Caco-2 (cell line): ENCODE measurements around the gene DDX5. TPM values are rescaled to one million over a fixed set of nuclear protein-coding genes. Genes with fewer than 3 reads are reported as not detected.

Experiments
- BruUV-seq: library from RNA; stranded (reverse); fragments of 400-500 nt; replicated peaks from 2 replicates; lab custom pipeline; 2021; lab: Mats Ljungman, UMichigan
- CTCF ChIA-PET: fragments of 300-600 bp; sonication (Branson Sonifier 250); formaldehyde crosslinking; loops from one replicate; lab custom pipeline; 2022; ENCODE audit warnings: antibody characterized with exemption; lab: Charles Lee
- POLR2A ChIA-PET: fragments of 300-600 bp; sonication (Branson Sonifier 250); formaldehyde crosslinking; loops from one replicate; lab custom pipeline; 2022; ENCODE audit warnings: antibody characterized with exemption; lab: Charles Lee
- DNase-seq, 2 experiments: peaks; one replicate each; pipeline versions ENCODE4 v3.0.0 to v3.0.0-alpha.2; 2020 to 2022
- H3K27me3 ChIP-seq: replicated peaks from 2 replicates; pipeline ENCODE4 v1.6.0; 2011; ENCODE audit warnings: low read length; ENCODE audit not compliant: control insufficient read depth, insufficient read depth
- H3K36me3 ChIP-seq: 2 replicates; pipeline ENCODE4 v1.5.1; 2011; ENCODE audit warnings: low read length; ENCODE audit not compliant: control insufficient read depth, insufficient read depth
- H3K4me1 ChIP-seq: fragments of 250-450 bp; sonication (Bioruptor Pico); 2 replicates; pipeline ENCODE4 v1.5.1; 2020; ENCODE audit warnings: mild to moderate bottlenecking
- H3K4me3 ChIP-seq: 2 replicates; pipeline ENCODE4 v1.5.1; 2011; ENCODE audit warnings: low read depth, mild to moderate bottlenecking, control low read depth, low read length
- H3K9me3 ChIP-seq: fragments of 250-450 bp; sonication (Bioruptor Pico); 2 replicates; pipeline ENCODE4 v1.5.1; 2020; ENCODE audit warnings: mild to moderate bottlenecking, moderate library complexity
- H3K27ac Mint-ChIP-seq: one replicate; pipeline ENCODE4 v1.8.0; 2022; ENCODE audit warnings: mixed read lengths; ENCODE audit not compliant: unreplicated experiment
- H3K27me3 Mint-ChIP-seq: one replicate; pipeline ENCODE4 v1.8.0; 2022; ENCODE audit warnings: mixed read lengths; ENCODE audit not compliant: insufficient read depth, unreplicated experiment
- H3K36me3 Mint-ChIP-seq: one replicate; pipeline ENCODE4 v1.8.0; 2022; ENCODE audit warnings: mild to moderate bottlenecking, mixed read lengths; ENCODE audit not compliant: insufficient read depth, unreplicated experiment
- H3K4me1 Mint-ChIP-seq: one replicate; pipeline ENCODE4 v1.8.0; 2022; ENCODE audit warnings: low read depth, mixed read lengths; ENCODE audit not compliant: unreplicated experiment
- H3K4me3 Mint-ChIP-seq: one replicate; pipeline ENCODE4 v1.8.0; 2022; ENCODE audit warnings: mild to moderate bottlenecking, moderate library complexity, mixed read lengths; ENCODE audit not compliant: unreplicated experiment
- H3K9me3 Mint-ChIP-seq: one replicate; pipeline ENCODE4 v1.8.0; 2022; ENCODE audit warnings: mixed read lengths; ENCODE audit not compliant: unreplicated experiment
- CTCF ChIP-seq, 2 experiments: fragments of 200-600 bp in 1 of 2; IDR thresholded peaks; 1 replicate in 1 of 2; 2 replicates in 1 of 2; pipeline versions ENCODE4 v1.5.1 to v1.8.0; 2011 to 2022; ENCODE audit warnings: antibody characterized with exemption in 1 of 2, control low read depth in 1 of 2, inconsistent platforms in 1 of 2, low read depth in 1 of 2, low read length in 1 of 2, mild to moderate bottlenecking in 1 of 2, moderate library complexity in 1 of 2; ENCODE audit not compliant: insufficient read depth in 1 of 2, severe bottlenecking in 1 of 2, unreplicated experiment in 1 of 2
- intact Hi-C: fragments of 100-400 bp; cut with micrococcal nuclease; formaldehyde crosslinking; loops from one replicate; pipeline ENCODE4 v1.10.0; 2022; ENCODE audit not compliant: unreplicated experiment
- total RNA-seq: library from RNA; stranded (reverse); gene quantifications from 2 replicates; pipeline ENCODE4 v1.2.3, GENCODE V29; 2022

DDX5 gene
- total RNA-seq, 1 experiment from 2014 or later = 648 TPM

GRCh38 chr17:64520359-64520758, 14.3 kb upstream of the DDX5 start:
- intact Hi-C loops = no loop called here
- CTCF ChIA-PET = no interaction called here
- DNase-seq = no peak
- Mint-ChIP-seq H3K9me3 (no peaks in the 10 kb centered on the region), H3K4me1 (no peaks in the 10 kb centered on the region), H3K4me3 (no peak overlapping the region), H3K27ac (no peak overlapping the region), H3K36me3 (peaks cover 58% of the 10 kb centered on the region), H3K27me3 (no peaks in the 10 kb centered on the region)
- TF ChIP-seq CTCF (IDR thresholded peaks at IDR 0.05; ENCODE audit: insufficient read depth in 1 of 2, low read depth in 1 of 2, low read length in 1 of 2, severe bottlenecking in 1 of 2, unreplicated experiment in 1 of 2) = no peak
- peaks cover under 1% of the 10 kb centered on the region; the same call in 1 of the 2 replicates for H3K36me3 ChIP-seq
- no peaks in the 10 kb centered on the region for H3K27me3 ChIP-seq
- H3K9me3 ChIP-seq = no peaks in the 10 kb centered on the region
- BruUV-seq = no TSS peak
- no peaks in the 10 kb centered on the region for H3K4me1 ChIP-seq
- POLR2A ChIA-PET = no interaction called here
- no peak overlapping the region for H3K4me3 ChIP-seq

- Mint-ChIP-seq H3K27ac (no peak overlapping the region), H3K4me3 (no peak overlapping the region), H3K36me3 (peaks cover 64% of the 10 kb centered on the region), H3K4me1 (no peaks in the 10 kb centered on the region), H3K27me3 (no peaks in the 10 kb centered on the region), H3K9me3 (no peaks in the 10 kb centered on the region)
- DNase-seq = no peak
- intact Hi-C loops = no loop called here
- Histone ChIP-seq H3K27me3 (no peaks in the 10 kb centered on the region), H3K36me3 (no peaks in the 10 kb centered on the region), H3K4me3 (no peak overlapping the region), H3K9me3 (no peaks in the 10 kb centered on the region), H3K4me1 (no peaks in the 10 kb centered on the region)
- TF ChIP-seq CTCF (IDR thresholded peaks at IDR 0.05; ENCODE audit: insufficient read depth in 1 of 2, low read depth in 1 of 2, low read length in 1 of 2, severe bottlenecking in 1 of 2, unreplicated experiment in 1 of 2) = no peak
- ChIA-PET POLR2A (no interaction called here), CTCF (no interaction called here)
- BruUV-seq = no TSS peak
These were observed 13.5 kb upstream of the DDX5 start for GRCh38 chr17:64519601-64520000.

- no TSS peak for BruUV-seq
- Mint-ChIP-seq H3K9me3 (no peaks in the 10 kb centered on the region), H3K36me3 (peaks cover 88% of the 10 kb centered on the region), H3K4me3 (no peak overlapping the region), H3K27ac (no peak overlapping the region), H3K27me3 (no peaks in the 10 kb centered on the region), H3K4me1 (no peaks in the 10 kb centered on the region)
- ChIA-PET CTCF (no interaction called here), POLR2A (interaction anchor here (0.9 kb wide), 1 partner anchor 19 kb away, joined by 4 read pairs; the partner anchor contains the start of gene POLG2)
- intact Hi-C loops = no loop called here
- Histone ChIP-seq H3K36me3 (no peaks in the 10 kb centered on the region; the same call in 1 of the 2 replicates), H3K27me3 (no peaks in the 10 kb centered on the region), H3K4me3 (no peak overlapping the region), H3K9me3 (no peaks in the 10 kb centered on the region), H3K4me1 (no peaks in the 10 kb centered on the region)
- TF ChIP-seq CTCF (IDR thresholded peaks at IDR 0.05; ENCODE audit: insufficient read depth in 1 of 2, low read depth in 1 of 2, low read length in 1 of 2, severe bottlenecking in 1 of 2, unreplicated experiment in 1 of 2) = no peak
- no peak for DNase-seq
These were observed 9.7 kb upstream of the DDX5 start for GRCh38 chr17:64515829-64516228.
